AG09309 (cell line): Measurements from ENCODE around the gene INCENP.

Experiments
- DNase-seq: peaks from one replicate; pipeline ENCODE4 v3.0.0-alpha.2; 2010; ENCODE audit warnings: low read depth
- H3K4me3 ChIP-seq: 2 replicates; pipeline ENCODE4 v1.5.1; 2011; ENCODE audit warnings: mild to moderate bottlenecking, low read depth, low read length, moderate library complexity; ENCODE audit not compliant: control insufficient read depth
- CTCF ChIP-seq: IDR thresholded peaks from 2 replicates; pipeline ENCODE4 v1.5.1; 2011; ENCODE audit warnings: mild to moderate bottlenecking, low read depth, low read length, inconsistent platforms; ENCODE audit not compliant: insufficient read depth, control insufficient read depth; ENCODE audit errors: missing control alignments

The INCENP gene

GRCh38 chr11:62137276-62137861 lies 13.6 kb downstream of the INCENP start:
- no peak for DNase-seq
- no peak overlapping the region for H3K4me3 ChIP-seq
- no peak for TF ChIP-seq CTCF

- no peak for TF ChIP-seq CTCF
- no peak for DNase-seq
- no peak overlapping the region for H3K4me3 ChIP-seq
These were observed 14.2 kb downstream of the INCENP start for GRCh38 chr11:62137881-62138629.

- no peak overlapping the region for H3K4me3 ChIP-seq
- DNase-seq: no peak
- TF ChIP-seq CTCF: no peak
These were observed 15.0 kb downstream of the INCENP start for GRCh38 chr11:62138630-62139425.

- no peak for DNase-seq
- no peak overlapping the region for H3K4me3 ChIP-seq
- TF ChIP-seq CTCF: no peak
These were observed 15.9 kb downstream of the INCENP start for GRCh38 chr11:62139526-62140303.

GRCh38 chr11:62140304-62141110 lies 16.7 kb downstream of the INCENP start:
- H3K4me3 ChIP-seq: no peak overlapping the region
- no peak for TF ChIP-seq CTCF
- no peak for DNase-seq
